ENCODE data around the gene GSTM3.

The GSTM3 gene

DNA sequence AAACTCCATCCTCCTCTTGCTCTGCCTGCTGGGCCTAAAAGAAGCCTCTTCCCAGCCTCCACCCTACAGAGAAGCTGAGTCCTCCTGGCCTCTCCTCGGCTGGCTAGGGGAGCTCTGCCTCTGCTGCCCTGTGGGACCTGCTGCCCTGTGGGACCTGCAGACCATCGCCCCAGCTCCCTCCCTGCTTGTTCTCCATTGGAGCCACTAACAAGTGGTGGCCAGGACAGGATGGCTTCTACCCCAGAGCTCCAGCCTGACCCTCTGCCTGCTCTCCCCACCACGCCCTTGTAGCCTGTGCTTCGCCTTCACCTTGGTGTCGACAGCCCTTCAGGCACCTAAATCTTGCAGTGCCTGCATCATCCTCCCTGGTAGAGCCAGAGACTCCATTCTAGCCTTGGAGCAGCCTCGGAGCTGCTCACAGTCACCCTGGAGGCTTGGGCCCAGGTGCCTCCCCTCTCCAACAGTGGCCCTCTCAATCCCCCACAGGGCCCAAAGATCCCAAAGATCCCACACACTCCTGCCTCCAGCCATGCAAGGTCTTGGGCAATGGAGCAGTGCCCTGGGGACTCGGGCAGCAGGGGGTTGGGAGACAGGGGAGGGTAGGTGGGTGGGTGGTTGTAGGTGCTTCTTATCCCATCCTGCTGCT is 19.9 kb upstream of the GSTM3 start:
- Histone ChIP-seq H3K9me3 (ENCODE audit: control insufficient read depth, insufficient read depth, low read depth, low read length) (no peaks in the 10 kb centered on the region), H3K4me3 (ENCODE audit: low read depth, low read length) (no peak overlapping the region), H3K4me1 (ENCODE audit: control insufficient read depth, insufficient read depth, low read length) (no peaks in the 10 kb centered on the region), H3K36me3 (ENCODE audit: control insufficient read depth in 2 of 2, insufficient read depth in 1 of 2, low read length in 2 of 2) (no peaks in the 10 kb centered on the region), H3K27ac (ENCODE audit: extremely low read depth, low read depth, low read length) (no peak overlapping the region)
- ChIA-PET CTCF (interaction anchor here (0.6 to 0.7 kb wide), 2 partner anchors 132 to 217 kb away, joined by 3 to 4 read pairs; no protein-coding TSS in a partner anchor), POLR2A (interaction anchor here (0.7 kb wide), 1 partner anchor 34 kb away, joined by 5 read pairs; no protein-coding TSS in a partner anchor)
- TF ChIP-seq PRDM4 (tag by site-specific recombination; IDR thresholded peaks at IDR 0.05) (no peak), ZNF112 (tag by site-specific recombination; IDR thresholded peaks at IDR 0.05) (no peak), ZNF148 (tag by site-specific recombination; IDR thresholded peaks at IDR 0.05; ENCODE audit: borderline replicate concordance) (no peak), CTCF (tag by site-specific recombination; IDR thresholded peaks at IDR 0.05) (no peak), PRDM2 (tag by site-specific recombination; IDR thresholded peaks at IDR 0.05; ENCODE audit: borderline replicate concordance) (no peak), SETDB1 (IDR thresholded peaks at IDR 0.05; ENCODE audit: insufficient read length, low read length) (no peak), ZNF514 (tag by site-specific recombination; IDR thresholded peaks at IDR 0.05) (no peak), ZNF530 (tag by site-specific recombination; IDR thresholded peaks at IDR 0.05; ENCODE audit: low read depth) (no peak)
- TF ChIP-seq, protein P1, sequence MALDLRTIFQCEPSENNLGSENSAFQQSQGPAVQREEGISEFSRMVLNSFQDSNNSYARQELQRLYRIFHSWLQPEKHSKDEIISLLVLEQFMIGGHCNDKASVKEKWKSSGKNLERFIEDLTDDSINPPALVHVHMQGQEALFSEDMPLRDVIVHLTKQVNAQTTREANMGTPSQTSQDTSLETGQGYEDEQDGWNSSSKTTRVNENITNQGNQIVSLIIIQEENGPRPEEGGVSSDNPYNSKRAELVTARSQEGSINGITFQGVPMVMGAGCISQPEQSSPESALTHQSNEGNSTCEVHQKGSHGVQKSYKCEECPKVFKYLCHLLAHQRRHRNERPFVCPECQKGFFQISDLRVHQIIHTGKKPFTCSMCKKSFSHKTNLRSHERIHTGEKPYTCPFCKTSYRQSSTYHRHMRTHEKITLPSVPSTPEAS (tag by site-specific recombination; IDR thresholded peaks at IDR 0.05): no peak

Measured in HEK293 (cell line).